ENCODE data around the gene CFAP46.
"Not testable (repeated sequence)": the region's sequence is repeated elsewhere in the genome, so short reads cannot be mapped to it uniquely, and the experiment has no call there.

The CFAP46 gene

DNA sequence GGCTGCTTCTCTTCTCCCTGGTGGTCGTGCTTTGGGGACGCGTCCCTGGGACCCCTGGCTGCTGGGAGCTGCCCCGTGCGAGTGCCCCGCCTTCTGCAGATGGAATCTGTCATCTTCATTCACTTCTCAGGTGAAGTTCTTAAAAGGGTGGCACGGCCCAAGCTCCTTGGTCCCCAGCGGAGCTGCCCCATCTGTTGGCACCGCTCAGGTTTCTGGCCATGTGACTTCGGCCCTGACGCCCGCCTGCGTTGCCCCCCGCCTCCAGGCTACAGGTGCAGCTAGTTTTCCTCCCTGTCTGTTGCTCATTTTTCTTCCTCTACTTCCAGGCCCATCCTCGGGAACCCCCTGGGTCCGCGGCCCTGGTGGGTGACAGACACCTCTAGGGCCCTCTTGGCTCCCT, 149.6 kb downstream of the CFAP46 start:
- DNase-seq (ENCODE audit: low read depth in 2 of 3, low spot score in 1 of 3): no peak

GRCh38 chr10:132792099-132792498, 150.3 kb downstream of the CFAP46 start:
- DNase-seq (ENCODE audit: low read depth in 2 of 3, low spot score in 1 of 3): not testable (repeated sequence)

DNA sequence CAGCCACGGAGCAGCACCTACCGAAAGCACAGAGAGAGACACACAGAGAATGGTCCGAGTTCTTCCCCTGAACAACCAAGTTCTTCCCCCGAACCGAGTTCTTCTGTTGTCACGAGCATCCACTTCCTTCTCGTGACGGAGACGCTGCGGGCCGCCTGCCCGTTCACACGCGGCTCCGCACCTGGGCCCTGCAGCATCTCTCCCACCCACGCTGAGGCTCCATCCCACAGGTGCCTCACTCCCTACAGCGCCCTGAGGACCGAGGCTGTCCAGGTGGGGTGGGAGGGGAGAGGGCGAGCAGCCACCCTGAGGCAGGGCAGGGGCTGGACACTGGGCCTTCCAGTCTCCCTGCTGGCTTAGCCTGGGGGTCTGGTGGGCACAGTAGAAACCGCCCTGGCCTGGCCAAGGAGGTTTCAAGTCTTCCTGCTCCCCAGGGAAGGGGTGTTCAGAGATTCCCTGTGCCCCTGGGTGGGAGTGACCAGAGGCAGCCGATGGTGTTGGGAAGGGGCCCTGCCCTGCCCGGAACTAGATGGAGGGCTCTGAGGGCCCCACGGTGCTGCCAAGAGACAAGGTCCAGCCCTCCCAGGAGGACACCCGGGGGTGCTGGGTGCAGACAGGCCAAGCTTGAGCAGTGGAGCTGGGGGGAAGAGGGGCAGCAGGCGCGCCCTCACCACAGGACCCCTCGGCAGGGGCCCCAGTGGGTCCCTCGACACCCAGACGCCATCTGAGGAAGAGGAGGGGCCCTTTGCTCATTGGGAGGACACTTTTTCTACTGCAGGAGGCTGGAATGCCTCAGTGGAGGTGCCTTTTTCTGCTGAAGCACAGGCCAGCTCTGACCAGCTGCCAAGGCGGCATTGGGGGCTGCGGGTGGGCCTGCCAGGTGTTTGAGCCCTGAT, 151.2 kb downstream of the CFAP46 start:
- DNase-seq (ENCODE audit: low read depth in 2 of 3, low spot score in 1 of 3): no peak

DNA sequence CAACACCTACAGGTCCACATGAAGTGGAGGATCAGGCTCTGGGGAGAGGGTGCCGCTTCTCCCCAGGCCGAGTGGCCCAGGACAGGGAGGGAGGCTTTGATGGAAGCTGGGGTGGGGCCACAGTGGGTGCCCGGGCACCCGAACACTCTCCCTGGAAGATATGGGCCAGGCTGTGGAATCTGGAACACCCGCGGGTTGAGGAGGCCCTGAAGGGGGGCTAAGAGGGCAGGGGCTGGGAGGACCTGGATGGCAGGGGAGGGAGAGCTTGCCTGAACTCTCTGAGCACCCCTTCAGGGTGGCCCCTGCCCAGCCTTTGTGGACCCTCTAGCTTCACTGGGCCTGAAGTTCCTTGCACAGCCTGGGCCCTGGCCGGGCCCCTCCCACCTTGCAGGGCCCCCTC, 151.9 kb downstream of the CFAP46 start:
- no peak for DNase-seq (ENCODE audit: low read depth in 2 of 3, low spot score in 1 of 3)

- DNase-seq (ENCODE audit: low read depth in 2 of 3, low spot score in 1 of 3): no peak
These were observed 152.7 kb downstream of the CFAP46 start for GRCh38 chr10:132789659-132790148.

DNA sequence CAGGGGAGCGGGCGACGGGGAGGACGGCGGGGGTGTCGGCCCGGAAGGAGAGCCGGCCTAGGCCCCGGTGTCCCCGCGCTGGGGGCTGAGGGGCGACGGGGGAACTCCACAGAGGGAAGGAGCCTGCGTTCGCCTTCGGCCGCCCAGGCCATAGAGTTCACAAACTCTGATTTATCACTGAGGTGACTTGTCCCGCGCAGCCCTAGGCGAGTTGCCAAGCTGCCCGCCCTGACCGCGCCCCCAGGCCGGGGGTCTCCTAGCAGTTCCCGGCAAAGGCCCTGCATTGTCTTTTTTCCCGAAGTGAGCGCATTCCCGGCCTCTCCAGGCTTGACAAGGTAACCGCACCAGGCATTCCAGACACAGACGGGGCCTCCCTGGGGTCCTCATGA, 153.5 kb downstream of the CFAP46 start:
- DNase-seq (ENCODE audit: low read depth in 2 of 3, low spot score in 1 of 3): no peak

DNA sequence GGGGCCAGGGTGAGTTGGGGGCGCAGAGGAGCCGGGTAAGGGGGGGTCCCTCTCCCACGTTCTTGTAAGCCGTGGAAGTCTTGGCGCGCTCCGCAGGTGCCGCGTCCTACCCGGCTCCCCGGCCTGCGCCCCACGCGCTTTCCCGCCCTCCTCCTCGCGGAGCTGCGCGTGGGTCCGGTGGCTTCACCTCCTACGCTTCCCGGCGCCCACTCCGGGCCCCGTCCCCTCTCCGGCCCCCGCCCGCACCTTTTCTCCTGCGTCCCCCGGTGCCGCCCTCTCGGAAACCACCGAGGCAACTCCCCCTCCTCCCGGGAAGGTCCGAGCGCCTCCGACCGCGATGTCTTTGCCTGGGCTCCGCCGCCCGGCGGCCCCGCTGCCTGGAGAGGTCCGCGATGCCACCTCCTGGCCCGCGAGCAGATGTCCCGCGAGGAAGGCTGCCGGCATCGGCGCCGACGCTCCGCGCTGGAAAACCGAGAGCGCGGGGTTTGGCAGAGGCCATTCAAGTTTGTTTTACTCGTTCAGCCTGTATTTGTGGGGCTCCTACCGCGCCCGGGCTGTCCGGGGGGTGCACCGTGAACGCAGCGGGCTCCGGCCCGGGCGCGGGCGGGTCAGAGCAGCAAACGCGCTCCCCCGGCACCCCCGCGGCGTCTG, 154.1 kb downstream of the CFAP46 start:
- DNase-seq (ENCODE audit: low read depth in 2 of 3, low spot score in 1 of 3): no peak

DNA sequence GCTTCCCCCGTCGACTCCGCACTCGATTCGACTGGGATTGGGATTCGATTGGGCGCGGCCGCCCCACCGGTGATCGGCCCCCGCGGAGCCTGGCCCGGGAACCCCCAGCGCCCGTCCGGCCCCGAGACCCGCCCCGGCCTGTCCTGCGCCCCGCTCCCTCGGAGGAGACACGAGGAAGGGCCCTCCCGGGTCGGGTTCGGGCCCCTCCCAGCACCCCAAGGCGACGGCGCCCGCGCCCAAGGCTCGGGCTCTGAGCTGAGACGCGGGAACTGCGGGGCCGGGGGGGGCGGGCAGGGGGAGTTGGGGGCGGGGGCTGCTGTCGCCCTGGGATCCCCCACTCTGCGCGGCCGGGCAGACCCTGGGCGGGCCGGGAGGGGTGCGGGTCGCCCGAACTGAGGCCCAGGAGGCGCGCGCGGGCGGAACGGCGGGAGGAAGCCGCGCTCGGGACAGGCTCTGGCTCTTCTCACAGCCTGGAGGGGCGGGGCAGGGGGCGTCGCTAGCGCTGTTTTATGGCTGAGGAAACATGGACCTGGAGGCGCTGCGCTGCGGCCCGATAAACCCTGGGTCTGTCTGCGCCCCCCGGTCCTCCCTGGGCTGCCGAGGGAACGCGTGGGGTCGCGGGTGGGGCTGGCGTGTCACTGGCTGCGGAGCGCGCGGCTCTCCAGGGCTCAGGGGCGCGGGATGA, 154.7 kb downstream of the CFAP46 start:
- DNase-seq (ENCODE audit: low read depth in 2 of 3, low spot score in 1 of 3): no peak

GRCh38 chr10:132786884-132787494, 155.4 kb downstream of the CFAP46 start:
- no peak for DNase-seq (ENCODE audit: low read depth in 2 of 3, low spot score in 1 of 3)

DNA sequence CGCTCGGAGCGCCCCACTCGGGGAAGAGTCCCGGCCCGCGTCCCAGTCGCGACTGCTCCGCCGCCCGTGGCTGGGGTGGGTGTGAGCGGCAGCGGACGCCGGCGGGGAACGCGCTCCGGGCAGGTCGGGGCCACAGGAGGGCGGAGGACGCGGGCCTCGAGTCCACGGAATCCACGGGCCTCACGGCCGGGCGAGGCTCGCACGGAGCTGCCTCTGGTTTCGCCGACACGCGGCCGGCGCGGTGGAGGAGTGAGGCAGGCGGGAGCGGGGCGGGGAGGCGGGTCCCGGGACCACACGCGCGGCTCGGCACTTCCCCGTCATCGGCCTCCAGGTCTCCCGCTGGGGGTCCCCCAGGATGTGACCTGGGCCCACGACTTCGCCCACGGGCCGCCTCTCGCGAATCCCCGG, 155.9 kb downstream of the CFAP46 start:
- DNase-seq (ENCODE audit: low read depth in 2 of 3, low spot score in 1 of 3): no peak

DNA sequence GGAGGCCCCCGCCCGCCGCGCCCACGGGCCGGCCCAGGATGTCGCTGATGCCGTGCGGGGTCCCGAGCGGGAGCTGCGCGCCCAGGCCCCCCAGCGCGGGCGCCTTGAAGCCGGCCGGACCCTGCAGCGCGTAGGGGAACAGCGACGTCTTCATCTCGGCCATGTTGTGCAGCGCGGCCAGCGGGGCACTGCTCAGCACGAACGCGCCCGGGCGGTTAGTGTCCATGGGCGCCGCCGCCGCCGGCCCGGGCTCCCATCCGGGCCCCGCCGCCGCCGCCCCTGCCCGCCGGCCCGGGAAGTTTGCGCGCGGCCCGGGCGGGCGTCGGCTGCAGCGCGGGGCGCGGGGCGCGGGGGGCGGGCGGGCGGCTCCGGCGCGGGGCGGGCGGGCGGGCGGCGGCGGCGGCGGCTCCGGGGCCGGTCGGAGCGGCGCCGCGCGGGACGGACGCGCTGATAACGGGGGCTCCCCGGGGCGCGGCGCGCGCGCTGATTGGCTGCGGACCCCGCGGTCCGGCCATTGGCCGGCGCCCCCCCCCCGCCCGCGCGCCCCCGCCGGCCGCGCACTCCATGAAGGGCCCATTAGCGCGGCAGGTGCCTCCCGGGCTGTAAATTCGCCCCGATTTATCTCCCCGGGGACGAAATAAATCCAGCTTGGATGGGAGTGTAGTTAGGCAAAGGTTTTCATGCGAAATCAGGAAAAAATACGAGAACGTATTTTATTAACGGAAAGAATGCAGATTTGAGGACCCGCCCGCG, 156.5 kb downstream of the CFAP46 start, which contains the start of gene NKX6-2:
Gene NKX6-2 (minus strand): TSS at position 425 of the 753 bp plus-strand sequence. CDS start 199 bp downstream, at position 226.
- no peak for DNase-seq (ENCODE audit: low read depth in 2 of 3, low spot score in 1 of 3)

DNA sequence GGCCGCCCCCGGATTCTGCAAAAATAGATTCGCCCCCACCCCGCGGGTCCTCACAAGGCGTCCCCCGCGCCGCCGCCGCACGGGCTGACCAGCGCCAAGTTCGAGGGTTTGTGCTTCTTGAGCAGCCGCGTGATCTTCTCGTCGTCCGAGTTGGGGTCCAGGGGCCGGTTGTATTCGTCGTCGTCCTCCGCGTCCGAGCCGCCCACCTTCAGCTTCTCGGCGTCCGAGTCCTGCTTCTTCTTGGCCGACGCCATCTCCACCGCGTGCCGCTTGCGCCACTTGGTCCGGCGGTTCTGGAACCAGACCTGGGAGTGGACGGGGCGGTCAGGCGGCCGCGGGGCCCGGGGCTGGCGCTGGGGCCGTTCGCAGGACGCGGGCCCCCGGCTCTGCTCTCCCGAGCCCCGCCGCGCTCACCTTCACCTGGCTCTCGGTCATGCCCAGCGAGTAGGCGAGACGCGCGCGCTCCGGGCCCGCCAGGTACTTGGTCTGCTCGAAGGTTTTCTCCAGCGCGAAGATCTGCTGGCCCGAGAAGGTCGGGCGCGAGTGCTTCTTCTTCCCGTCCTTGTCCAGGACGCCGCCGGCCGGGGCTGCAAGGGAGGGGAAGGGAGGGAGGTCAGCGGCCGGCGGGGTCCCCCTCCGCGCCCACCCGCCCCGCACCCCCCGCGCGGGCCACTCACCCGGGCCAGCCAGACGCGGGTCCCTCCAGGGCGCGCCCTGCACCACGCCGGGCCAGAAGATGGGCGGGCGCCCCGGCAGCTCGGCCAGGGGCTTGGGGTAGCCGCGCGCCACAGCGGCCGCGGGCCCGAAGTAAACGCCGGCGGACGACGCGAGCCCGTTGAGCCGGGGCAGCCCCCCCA, 157.3 kb downstream of the CFAP46 start:
- no peak for DNase-seq (ENCODE audit: low read depth in 2 of 3, low spot score in 1 of 3)

GRCh38 chr10:132783940-132784865, 158.2 kb downstream of the CFAP46 start:
- no peak for DNase-seq (ENCODE audit: low read depth in 2 of 3, low spot score in 1 of 3)

DNA sequence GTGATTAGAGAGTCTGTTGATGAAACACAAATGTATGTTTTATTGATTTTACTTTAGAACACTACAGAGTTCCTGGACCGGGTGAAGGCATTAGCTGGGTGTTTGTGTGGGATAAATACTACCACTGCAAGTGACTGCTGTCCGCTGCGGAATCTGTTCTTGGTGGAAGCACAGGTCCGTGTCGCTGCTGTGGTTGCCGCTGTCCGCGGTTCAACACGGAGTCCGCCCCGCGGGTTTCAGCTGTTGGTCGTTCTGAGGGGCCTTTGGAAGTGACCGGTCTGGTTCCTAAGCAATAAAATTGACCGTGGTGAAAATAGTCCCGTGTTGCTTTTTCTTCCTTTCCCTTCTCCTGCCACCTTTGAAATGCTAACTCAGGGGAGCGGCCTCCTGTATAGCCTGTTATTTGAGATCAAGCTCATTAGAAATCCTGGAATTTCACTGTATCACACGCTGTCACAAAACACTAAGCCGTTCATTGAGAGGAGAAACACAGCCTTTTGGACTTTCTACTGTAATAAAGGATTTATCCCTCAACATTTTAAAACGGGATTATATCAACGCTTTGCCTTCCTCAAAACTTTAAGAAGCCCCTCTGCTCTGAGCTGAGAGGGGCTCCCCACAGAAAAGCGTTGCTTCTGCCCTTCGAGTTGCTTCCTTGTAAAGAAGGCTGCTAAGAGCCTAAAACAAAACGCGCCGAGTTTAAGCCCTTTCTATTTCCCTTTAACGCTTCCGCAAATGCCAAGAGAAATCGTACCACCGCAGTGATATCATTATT, 159.0 kb downstream of the CFAP46 start:
- DNase-seq (ENCODE audit: low read depth in 2 of 3, low spot score in 1 of 3): no peak

DNA sequence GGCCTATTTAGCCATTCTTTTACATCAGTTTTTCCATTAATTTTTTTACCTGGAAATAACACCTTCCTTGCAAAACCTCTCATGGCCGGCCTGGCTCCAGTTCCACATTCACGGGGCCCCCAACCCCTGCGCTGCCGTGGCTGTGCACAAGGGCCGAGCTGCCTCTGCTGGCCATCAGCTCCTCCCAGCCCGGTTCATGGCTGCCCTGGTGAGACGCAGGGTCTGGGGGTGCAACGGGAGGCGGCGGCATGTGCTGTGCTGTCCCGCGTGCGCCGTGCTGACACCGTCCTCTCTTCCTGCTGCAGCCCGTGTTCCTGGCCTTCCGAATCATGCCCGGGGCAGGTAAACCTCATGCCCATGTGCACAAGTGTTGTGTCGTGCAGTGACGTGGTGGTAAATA, 160.8 kb downstream of the CFAP46 start:
- no peak for DNase-seq (ENCODE audit: low read depth in 2 of 3, low spot score in 1 of 3)

- DNase-seq (ENCODE audit: low read depth in 2 of 3, low spot score in 1 of 3): no peak
These were observed 162.0 kb downstream of the CFAP46 start for GRCh38 chr10:132780356-132780755.

GRCh38 chr10:132779549-132780294, 162.6 kb downstream of the CFAP46 start:
- no peak for DNase-seq (ENCODE audit: low read depth in 2 of 3, low spot score in 1 of 3)
